GM12878 (cell line): Measurements from ENCODE around the gene ZNF396.

Experiments
- CTCF ChIP-seq, 3 experiments: IDR thresholded peaks in 2 of 3; conservative IDR thresholded peaks in 1 of 3; 2 replicates each; pipeline ENCODE4 v1.5.1; 2011; ENCODE audit warnings: low read depth in 3 of 3, low read length in 3 of 3, mild to moderate bottlenecking in 3 of 3, control low read depth in 2 of 3, moderate library complexity in 2 of 3, inconsistent platforms in 1 of 3, mixed read lengths in 1 of 3; ENCODE audit not compliant: control insufficient read depth in 2 of 3, insufficient read depth in 1 of 3; ENCODE audit errors: extremely low read depth in 1 of 3
- EP300 ChIP-seq, 2 experiments: fragments of 150-350 bp in 1 of 2; IDR thresholded peaks; 2 replicates each; pipeline ENCODE4 v1.6.1; 2011 to 2012; ENCODE audit warnings: low read depth in 2 of 2, low read length in 2 of 2, borderline replicate concordance in 1 of 2, improper control_type of control experiment in 1 of 2, inconsistent platforms in 1 of 2; ENCODE audit not compliant: control insufficient read depth in 1 of 2
- MAX ChIP-seq: IDR thresholded peaks from 2 replicates; pipeline ENCODE4 v1.6.1; 2012; ENCODE audit warnings: low read depth, low read length, improper control_type of control experiment
- NFYB ChIP-seq: IDR thresholded peaks from 2 replicates; pipeline ENCODE4 v1.6.1; 2011; ENCODE audit warnings: low read depth, mild to moderate bottlenecking, low read length, improper control_type of control experiment, moderate library complexity; ENCODE audit not compliant: insufficient read depth
- NR2C2 ChIP-seq: IDR thresholded peaks from 2 replicates; pipeline ENCODE4 v1.6.1; 2011; ENCODE audit warnings: borderline replicate concordance, low read depth; ENCODE audit not compliant: control insufficient read depth, insufficient read length
- TCF7 ChIP-seq: IDR thresholded peaks from 2 replicates; pipeline ENCODE4 v1.6.1; 2014; ENCODE audit warnings: antibody characterized with exemption, borderline replicate concordance

GRCh38 chr18:35337286-35337685 lies 39.9 kb downstream of the ZNF396 start:
- no peak for TF ChIP-seq MAX
- no peak for TF ChIP-seq TCF7
- TF ChIP-seq EP300 (IDR thresholded peaks at IDR 0.05; ENCODE audit: borderline replicate concordance in 1 of 2, control insufficient read depth in 1 of 2, low read depth in 2 of 2, low read length in 2 of 2) = no peak
- TF ChIP-seq CTCF (IDR thresholded peaks at IDR 0.05 in 2 of 3, conservative IDR thresholded peaks at IDR 0.05 in 1 of 3; ENCODE audit: control insufficient read depth in 2 of 3, extremely low read depth in 1 of 3, insufficient read depth in 1 of 3, low read depth in 3 of 3, low read length in 3 of 3) = no peak
- TF ChIP-seq NFYB = no peak
- no peak for TF ChIP-seq NR2C2
